Spleen (tissue), 7 donors: Measurements from ENCODE around the gene RAD52.

Experiments used
- CTCF ChIP-seq, 11 experiments: fragments of 200-600 bp in 7 of 11; fragments of 450-650 bp in 4 of 11; sonication (generic) in 4 of 11; IDR thresholded peaks in 8 of 11; conservative IDR thresholded peaks in 3 of 11; 1 replicate in 7 of 11; 2 replicates in 4 of 11; pipeline versions ENCODE4 v1.4.0 to v1.8.0; 2016 to 2021; ENCODE audit warnings: antibody characterized with exemption in 11 of 11, inconsistent platforms in 4 of 11, mild to moderate bottlenecking in 1 of 11
- POLR2A ChIP-seq, 3 donors: fragments of 450-650 bp; IDR thresholded peaks; one replicate each; pipeline ENCODE4 v1.5.1; 2017; ENCODE audit warnings: antibody characterized with exemption in 3 of 3, mild to moderate bottlenecking in 1 of 3
- donor health status: DM: no; HTN: no; CAD: no; lungs with moderate emphysema.
- donor health status: DM: no; HTN: no; CAD: no.
- donor health status: DM: no; HTN: no; CAD: no.

- TF ChIP-seq POLR2A (IDR thresholded peaks at IDR 0.05) (no peak), CTCF (IDR thresholded peaks at IDR 0.05 in 8 of 11, conservative IDR thresholded peaks at IDR 0.05 in 3 of 11) (no peak)
These were observed 24.9 kb upstream of the RAD52 start for GRCh38 chr12:974271-974862.
